ENCODE data around the gene GNA14.
A peak's percentile ranks its signal among the peaks of the same experiment; 100 is the strongest.
"Not testable (repeated sequence)": the region's sequence is repeated elsewhere in the genome, so short reads cannot be mapped to it uniquely, and the experiment has no call there.

GNA14 gene

DNA sequence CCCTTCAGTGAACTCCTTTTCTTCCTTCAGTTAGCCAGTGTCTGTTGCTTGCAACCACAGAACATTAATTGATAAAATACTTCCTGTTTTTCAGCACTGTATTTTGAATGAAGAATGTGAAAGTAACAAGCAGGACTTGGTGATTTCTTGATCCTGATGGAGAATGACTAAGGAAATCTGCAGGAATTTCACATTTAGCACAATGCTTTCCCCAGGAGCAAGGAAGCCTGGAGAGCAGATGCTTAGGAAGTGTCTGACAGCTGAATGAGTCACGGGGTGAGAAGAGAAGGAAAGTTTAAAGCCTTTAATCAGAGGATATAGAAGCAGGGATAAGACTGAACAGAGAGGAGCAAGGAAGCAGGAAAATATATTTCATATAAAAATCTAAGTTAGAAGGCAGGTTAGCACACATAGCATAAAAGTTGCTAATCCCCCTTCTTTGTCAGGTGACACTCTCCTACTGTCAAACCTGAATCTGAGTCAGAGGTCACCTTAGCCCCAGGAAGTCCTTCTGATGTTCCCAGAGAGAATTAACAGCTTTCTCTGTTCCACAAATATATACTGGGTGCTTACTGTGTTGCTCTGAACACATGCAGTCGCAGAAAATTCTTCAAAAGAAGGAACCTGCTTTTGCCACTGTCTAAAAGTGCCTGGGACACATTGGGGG lies 59.7 kb downstream of the GNA14 start:
- DNase-seq (ENCODE audit: low read depth), result peak; percentile 60

DNA sequence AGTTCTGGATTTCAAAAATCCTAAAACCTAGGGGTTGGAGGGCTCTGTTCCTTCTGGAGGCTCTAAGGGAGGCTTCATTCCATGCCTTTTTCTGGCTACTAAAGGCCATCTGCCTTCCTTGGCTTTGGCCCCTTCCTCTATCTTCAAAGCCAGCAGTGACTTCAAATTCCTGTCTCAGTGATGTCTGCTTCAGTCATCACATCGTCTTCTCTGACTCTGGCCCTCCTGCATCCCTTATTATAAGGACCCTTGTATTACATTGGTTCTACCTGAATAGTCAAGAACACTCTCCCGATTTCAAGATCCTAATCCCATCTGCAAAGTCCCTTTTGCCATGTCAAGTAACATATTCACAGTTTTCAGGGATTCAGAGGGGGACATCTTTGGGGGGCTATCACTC lies 60.3 kb downstream of the GNA14 start:
- DNase-seq (ENCODE audit: low read depth), result no peak

DNA sequence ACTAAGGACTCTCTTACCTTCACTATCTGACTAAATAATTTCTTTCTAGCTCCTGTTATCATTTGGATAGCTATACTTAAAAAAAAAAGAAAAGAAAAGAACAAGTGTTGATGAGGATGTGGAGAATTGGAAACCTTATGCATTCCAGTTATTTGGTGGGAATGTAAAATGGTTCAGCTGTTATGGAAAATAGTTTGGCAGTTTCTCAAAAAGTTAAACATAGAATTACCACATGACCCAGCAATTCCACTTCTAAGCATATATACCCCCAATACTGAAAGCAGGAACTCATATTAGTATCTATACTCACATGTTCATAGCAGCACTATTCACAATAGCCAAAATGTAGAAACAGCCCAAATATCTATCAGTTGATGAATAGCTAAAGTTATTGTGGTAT lies 61.1 kb downstream of the GNA14 start:
- no peak for DNase-seq (ENCODE audit: low read depth)

DNA sequence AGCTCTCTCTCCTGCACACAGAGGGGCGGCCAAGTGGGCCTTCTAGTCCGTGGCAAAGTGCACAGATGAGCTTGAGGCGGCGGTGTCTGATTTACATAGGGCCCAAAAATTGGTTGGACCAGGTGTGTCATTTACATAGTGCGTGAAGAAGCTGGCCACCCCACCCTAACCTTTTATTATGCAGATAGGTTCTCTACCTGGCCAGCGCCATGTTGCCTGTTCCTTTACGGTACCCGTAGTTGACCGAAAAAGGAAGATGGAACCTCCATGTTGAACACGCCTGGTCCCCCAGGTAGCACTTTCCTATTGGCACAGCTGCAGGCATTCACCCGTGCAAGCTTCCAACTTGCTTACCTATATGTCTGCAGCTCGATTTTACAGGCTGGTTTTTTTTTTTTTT lies 61.5 kb downstream of the GNA14 start:
- DNase-seq (ENCODE audit: low read depth), result no peak

DNA sequence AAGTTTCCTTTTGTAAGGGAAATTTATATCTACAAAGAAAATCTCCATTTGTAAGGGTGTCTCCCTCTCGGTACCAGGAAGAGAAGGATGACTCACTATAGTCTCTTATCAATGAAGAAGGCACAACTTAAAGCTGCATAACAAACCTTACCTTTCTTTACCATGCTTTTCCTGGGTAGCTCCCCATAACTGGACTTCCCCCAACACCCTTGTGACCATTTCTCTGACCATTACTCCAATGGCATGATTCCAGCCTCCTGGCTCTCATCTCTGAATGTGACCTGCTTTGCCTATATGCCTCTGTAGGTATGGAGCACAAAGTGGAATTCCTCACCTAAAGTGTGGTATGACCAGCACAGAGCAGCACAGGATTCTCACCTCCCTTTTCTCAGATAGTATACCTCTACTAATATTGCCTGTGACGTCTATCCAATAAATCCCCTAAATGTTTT lies 62.8 kb downstream of the GNA14 start:
- no peak for DNase-seq (ENCODE audit: low read depth)

DNA sequence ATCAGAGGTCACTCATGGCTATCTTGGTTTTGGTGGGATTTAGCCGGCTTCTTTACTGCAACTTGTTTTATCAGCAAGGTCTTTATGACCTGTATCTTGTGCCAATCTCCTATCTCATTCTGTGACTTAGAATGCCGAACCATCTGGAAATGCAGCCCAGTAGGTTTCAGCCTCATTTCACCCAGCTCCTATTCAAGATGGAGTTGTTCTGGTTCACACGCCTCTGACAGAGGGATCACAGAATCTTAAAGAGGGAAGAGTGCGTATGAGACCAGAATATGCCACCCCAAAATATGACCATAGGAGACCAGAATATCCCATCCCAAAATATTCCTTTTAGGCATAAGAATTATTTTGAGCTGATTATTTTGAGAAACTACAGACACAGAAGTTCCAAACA lies 63.2 kb downstream of the GNA14 start:
- DNase-seq (ENCODE audit: low read depth), result not testable (repeated sequence)

DNA sequence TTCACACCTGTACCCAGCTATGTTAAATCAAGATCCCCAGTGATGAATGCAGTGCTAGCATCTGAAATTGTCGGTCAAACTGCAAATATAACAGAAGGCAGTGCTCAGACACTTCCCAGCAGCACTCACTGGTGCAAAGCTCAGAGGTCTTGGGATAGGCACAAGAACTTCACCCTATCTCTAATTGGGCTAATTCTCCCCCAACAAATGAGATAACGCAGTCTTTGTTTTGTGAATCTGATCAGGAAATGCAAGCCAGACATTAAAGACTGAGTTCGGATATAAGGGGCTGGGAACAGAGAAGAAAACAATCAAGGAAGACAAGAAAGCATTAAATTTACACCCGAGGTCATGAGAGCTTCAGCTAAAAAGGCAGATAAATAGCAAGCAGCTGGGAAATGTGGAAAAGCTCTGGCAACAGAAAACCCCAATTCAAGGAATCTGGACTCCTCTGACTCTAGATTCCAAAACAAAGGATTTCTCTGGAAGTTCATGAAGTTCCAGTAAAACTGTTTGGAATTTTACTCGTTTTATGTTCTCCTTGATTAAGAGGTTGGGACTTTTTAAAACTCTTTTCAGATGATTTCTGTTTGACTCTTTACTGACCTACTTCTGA lies 65.1 kb downstream of the GNA14 start:
- DNase-seq (ENCODE audit: low read depth), result no peak

DNA sequence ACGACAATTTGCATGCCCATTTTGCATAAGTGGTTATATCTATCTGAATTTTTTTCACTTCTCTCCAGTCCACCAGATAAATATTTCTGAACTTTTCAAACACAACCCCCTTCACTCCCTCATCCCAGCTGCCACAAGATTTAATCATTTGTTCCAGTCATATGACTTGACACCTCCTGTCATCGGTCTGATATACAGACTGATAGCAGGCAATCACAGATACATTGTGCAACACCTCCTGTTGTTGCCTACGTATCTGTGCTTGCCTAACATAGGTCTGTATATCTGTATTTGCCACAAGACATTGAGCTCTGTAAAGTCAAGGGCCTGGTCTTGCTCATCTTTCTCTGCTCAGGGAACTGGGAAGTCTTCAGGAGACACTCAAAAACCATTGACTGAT lies 65.6 kb downstream of the GNA14 start:
- no peak for DNase-seq (ENCODE audit: low read depth)

DNA sequence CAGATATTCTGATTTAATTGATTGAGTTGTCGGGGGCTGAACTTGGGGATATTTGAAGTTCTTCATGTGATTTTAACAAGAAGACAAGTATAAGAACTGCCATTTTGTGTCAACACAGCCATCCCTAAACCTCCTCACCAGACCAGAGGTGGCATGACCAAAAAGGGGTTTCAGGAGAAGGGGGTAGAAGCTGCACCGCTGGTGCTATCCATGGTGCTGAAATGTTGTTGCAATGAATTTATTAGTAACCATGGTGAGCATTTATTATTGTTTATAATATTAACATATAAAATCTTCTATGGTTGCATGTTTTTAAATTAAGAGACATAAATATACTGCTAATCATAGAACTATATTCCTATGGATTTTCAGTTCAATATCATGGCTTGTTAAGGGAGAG lies 72.3 kb downstream of the GNA14 start:
- DNase-seq (ENCODE audit: low read depth), result no peak

DNA sequence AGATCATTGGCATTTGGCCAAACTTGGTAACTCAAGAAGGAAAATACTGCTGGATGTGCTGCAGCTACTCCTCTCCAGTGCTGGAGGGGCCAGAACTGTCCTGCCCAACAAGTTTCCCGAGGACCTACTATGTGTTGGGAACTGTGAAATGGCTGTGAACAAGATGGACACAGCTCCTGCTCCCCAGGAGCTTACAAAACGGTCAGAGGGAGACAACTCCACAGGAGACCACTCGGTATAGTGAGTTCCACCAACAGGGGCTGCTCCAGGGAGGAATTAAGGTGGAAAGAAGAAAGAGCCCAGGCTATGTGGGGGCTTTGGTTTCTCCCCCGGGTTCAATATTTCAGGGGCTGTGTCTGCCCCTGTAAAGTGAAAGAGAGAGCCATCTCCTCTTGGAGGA lies 78.8 kb downstream of the GNA14 start:
- no peak for DNase-seq (ENCODE audit: low read depth)

DNA sequence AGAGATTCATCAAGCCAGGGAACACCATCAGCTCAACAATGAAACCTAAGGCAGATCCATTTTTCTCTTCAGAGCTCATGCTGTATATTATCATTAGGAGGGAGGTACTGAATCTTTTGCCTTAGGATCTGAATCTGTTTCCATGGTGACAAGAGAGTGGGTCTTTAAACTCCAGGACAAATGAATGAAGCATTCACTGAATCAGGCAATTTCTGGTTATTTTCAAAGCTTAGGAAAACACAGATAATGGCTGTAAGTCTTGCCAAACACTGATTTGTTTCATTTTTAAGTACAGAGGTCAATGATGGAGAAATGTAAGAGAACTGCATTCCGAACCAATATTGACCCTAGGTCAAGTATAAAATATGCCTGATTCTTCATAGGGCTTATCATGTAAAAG lies 84.9 kb downstream of the GNA14 start:
- DNase-seq (ENCODE audit: low read depth), result no peak

DNA sequence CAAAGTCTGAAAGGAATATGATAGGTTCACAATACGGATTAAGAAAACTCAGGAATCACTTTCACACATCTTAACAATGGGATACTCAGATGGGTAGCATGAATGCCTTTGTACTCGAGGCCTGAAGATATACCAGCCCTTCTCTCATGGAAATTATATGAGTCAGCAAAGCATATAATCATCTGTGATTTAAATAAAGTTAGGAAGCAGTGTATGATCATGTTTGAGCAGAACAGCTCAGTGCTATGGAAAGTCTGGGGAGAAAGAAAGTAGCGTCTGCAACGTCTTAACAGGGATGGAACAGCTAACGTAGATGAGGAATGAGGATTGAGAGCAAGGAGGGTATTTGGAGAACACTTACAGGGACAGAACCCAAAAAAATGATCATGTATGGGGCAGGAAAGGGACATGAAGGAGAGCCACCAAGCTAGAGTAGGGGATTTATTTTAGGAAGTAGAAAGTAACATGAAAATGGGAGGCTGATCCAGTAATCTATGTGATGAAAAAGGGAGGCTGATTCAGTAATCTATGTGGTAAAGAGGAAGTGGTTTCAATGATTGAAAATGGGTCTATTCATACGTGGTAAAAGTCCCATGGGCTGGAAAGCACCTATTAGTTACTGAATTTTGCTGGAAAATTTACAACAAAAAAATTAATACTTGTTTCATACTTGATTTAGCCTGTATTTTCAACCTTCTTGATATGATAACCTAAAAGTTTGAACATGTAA lies 85.9 kb downstream of the GNA14 start:
- no peak for DNase-seq (ENCODE audit: low read depth)

DNA sequence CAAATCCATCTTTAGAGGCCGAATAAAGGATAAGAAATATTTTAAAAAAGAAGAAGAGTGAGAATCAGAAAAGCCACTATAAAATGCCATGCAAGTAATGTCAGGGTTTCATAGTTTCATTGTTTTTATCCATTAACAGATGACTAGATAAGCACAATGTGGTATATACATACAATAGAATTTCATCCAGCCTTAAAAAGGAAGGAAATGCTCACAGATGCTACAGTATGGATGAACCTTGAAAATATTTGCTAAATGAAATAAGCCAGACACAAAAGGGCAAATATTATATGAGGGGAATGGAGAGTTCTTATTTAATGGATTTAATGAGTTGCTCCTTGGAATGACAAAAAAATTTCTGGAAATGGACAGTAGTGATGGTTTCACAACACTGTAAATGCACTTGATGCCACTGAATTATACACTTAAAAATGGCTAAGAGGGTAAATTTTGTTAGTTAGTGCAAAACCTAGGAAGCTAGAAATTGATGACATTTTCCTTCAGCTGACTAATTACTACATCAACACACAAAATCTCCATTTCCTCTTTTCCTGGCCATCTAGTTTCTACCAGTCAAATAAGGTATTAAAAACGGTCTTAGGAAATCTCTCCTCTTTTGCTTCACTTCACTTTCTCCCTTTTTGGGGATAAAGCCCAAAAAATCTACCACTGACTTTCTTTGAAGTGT lies 86.6 kb downstream of the GNA14 start:
- no peak for DNase-seq (ENCODE audit: low read depth)

DNA sequence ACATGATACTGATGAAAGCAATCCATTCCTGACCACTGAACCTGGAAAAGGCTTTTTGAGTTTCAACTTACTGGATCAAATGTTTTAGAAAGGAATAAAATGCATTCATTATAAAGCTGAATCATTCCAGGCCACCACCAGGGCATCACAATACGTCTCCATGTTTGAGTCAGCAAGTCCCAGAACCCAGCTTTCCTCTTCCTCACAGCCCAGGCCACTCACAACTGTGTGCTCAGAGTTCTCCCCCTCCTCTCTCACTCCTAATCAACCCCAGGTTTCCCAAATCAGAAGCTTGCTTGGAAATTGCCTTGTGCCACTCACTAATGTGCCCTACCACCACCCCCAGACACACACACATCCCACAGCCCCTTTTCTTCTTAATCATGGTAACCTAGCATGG lies 91.7 kb downstream of the GNA14 start:
- no peak for DNase-seq (ENCODE audit: low read depth)

DNA sequence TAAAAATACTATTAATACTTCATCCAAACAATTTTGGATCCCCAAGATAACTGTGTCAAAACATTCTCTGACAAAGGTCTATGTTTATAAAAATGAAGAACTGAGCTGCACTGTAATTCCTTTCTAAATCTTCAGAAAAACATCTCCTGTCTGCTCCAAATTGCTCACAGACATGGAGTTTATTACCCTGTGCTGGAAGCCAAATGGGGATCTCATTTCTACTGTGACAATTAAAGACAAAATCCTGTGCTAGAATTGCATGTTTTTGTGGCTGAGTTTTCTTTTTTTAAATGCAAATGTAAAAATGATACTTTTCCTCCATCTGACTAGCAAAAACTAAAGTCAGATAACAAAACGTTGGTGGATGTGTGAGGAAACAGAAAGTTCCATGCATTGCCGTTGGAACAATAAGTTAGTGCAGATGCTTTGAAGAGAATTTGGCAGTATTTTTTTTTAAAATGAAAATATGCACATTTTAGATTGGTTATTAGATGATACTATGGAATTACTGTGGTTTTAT lies 93.5 kb downstream of the GNA14 start:
- DNase-seq (ENCODE audit: low read depth), result no peak

DNA sequence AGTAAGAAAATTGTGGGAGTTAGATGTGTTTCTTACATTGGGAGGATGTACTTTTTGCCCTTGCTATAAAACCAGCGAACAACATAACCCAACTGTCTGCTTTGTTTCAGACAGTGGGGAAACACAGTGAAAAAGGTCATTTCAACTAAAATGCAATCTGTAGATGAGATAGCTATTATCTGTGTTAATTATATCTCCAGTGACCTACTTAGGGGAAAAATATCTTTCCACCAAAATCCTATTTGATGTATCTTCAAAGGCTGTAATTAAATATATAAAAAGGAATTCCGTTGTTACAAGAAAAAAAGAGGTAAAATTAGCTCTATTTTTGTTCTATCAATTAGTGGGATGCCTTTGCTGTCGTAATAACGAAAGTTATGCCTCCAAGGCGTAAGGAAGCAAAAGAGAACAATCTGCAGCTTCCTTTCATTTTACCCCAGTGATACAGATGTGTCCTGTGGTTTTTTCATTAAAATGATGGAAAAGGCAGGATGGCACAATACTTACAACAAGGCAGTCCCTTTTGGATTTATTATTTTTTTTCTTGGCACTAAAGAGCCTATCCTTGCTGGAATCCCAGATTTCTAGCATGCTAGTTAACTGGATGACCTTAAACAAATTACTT lies 100.9 kb downstream of the GNA14 start:
- no peak for DNase-seq (ENCODE audit: low read depth)

DNA sequence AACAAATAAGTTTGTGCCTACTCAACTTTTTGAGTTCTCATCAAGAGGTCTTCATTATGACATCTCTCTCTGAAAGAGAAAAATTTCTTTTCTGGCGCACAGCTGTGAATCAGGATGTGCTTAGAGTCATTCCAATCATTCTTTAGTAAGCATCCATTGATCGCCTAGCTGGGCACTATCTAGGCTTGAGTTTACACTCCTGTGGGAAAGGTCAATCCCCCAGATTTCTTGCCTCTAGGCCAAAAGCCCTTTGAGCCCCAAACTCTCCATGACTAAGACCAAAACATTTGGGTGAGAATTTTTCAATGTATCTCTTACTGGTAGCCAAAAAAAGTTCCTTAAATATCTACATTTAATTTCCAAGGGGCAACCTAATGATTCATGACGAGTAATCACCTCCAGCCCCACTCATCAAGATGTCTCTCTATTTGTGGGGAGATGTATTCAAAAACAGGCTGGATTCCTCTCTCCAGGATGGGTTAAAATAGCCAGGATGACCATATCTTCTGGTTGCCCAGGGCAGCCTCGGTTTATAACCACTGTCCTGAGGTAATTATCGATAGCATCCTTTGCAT lies 101.7 kb downstream of the GNA14 start:
- no peak for DNase-seq (ENCODE audit: low read depth)

DNA sequence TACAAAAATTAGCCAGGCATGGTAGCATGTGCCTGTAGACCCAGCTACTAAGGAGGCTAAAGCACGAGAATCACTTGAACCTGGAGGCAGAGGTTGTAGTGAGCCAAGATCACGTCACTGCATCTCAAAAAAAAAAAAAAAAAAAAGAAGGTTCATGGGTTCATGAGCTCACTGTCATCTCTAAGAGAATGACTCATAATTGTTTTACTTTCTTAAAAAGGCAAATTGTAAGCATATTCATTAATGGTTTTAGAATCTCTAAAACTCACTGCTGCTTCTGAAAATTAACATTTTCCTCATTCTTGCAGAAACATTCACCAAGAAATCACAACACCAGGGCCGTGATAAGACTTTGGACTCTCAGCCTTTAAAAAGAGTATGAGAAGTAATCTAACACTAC lies 103.6 kb downstream of the GNA14 start:
- DNase-seq (ENCODE audit: low read depth), result no peak

DNA sequence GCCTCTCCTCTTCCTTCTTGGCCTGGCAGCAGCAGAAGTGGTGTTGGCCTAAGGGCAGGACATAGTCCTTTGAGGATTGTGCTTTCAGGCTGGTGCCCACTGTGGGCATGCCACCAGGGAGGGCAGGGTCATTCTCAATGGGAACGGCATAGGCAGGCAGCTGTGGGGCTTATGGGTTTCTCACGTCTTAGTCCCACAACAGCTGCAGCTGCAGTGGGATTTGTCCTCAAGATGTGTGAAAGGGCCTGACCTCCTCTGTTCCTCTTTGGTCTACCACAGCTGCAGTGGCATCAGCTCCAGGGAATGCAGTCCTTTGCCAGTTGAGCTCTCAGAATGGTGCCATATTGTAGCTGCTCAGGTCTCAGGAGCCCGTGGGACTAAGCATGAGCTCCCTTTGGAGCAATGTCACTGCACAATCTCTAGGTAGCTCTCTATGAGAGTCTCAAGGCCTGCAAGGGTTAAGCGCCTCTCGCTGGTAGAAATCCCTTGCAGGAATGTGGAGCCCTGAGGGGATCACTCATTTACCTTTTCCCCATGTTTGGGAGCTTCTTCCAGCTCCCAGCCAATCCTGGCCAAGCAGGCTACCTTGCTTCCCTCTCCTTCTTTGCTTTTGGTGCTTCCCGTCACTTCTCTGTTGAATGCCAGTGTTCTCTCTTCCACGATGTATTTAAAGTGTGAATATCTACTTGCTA lies 104.8 kb downstream of the GNA14 start:
- no peak for DNase-seq (ENCODE audit: low read depth)

DNA sequence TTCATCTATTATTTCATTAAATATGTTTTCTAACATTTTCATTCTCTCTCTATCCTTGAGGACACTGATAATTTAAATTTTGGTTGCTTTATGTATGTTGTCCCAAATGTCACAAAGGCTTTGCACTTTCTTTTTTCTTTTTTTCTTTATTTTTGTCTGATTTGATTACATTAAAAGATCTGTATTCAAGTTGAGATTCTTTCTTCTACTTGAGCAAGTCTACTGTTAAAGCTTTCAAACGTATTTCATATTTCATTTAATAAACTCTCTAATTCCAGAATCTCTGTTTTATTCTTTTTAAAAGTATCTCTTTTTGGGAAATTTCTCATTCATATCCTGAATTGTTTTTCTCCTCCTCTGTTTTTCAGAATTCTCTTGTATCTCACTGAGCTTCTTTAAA lies 106.5 kb downstream of the GNA14 start:
- no peak for DNase-seq (ENCODE audit: low read depth)

DNA sequence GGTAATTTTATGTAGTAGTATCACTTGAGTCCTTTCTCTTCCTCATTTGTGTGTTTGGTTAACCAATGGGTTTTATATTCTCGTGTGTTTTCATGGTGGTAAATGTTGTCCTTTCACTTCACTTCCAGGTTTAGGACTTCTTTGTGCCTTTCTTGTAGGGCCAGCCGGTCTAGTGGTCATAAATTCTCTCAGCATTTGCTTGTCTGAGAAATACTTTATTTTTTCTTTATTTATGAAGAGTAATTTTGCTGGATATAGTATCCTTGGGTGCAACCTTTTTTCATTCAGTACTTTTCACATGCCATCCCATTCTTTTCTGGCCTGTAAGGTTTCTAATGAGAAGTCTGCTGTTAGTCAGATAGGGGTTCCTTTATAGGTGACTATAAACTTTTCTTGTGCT lies 107.1 kb downstream of the GNA14 start:
- DNase-seq (ENCODE audit: low read depth), result no peak
